Mesendoderm (in vitro differentiated cells): Measurements from ENCODE around the gene TIMP3.

ENCODE experiments used
- DNase-seq: peaks from one replicate; pipeline ENCODE4 v3.0.0; 2013
- H2AK5ac ChIP-seq: 2 replicates; pipeline ENCODE4 v1.6.1; 2013; ENCODE audit warnings: low read length, inconsistent platforms
- H2BK120ac ChIP-seq: 2 replicates; pipeline ENCODE4 v1.6.1; 2013; ENCODE audit warnings: low read depth, mild to moderate bottlenecking, low read length, moderate library complexity, mixed read lengths
- H2BK15ac ChIP-seq: replicated peaks from 2 replicates; pipeline ENCODE4 v1.6.1; 2013; ENCODE audit warnings: low read depth, mild to moderate bottlenecking, moderate library complexity
- H2BK5ac ChIP-seq: 2 replicates; pipeline ENCODE4 v1.6.1; 2013; ENCODE audit warnings: low read length, inconsistent platforms
- H3K18ac ChIP-seq: 2 replicates; pipeline ENCODE4 v1.6.1; 2013; ENCODE audit warnings: mild to moderate bottlenecking, low read length, mixed read lengths
- H3K23ac ChIP-seq: one replicate; pipeline ENCODE4 v1.6.1; 2013; ENCODE audit warnings: low read length
- H3K27ac ChIP-seq: 2 replicates; pipeline ENCODE4 v1.5.1; 2013; ENCODE audit warnings: low read depth, mild to moderate bottlenecking, inconsistent platforms, low read length, moderate library complexity
- H3K27me3 ChIP-seq: 2 replicates; pipeline ENCODE4 v1.6.1; 2013; ENCODE audit warnings: low read length, control low read depth, mild to moderate bottlenecking, inconsistent platforms; ENCODE audit not compliant: insufficient read depth, poor library complexity
- H3K36me3 ChIP-seq: 2 replicates; pipeline ENCODE4 v1.6.1; 2013; ENCODE audit warnings: low read length, inconsistent platforms; ENCODE audit not compliant: control insufficient read depth, insufficient read depth
- H3K4ac ChIP-seq: one replicate; pipeline ENCODE4 v1.6.1; 2013; ENCODE audit warnings: low read depth, mild to moderate bottlenecking, low read length, moderate library complexity
- H3K4me1 ChIP-seq: 2 replicates; pipeline ENCODE4 v1.6.1; 2013; ENCODE audit warnings: low read depth, low read length, inconsistent platforms; ENCODE audit not compliant: control insufficient read depth
- H3K4me2 ChIP-seq: 2 replicates; pipeline ENCODE4 v1.6.1; 2013; ENCODE audit warnings: low read length
- H3K4me3 ChIP-seq: 2 replicates; pipeline ENCODE4 v1.5.1; 2013; ENCODE audit warnings: mild to moderate bottlenecking, low read length
- H3K56ac ChIP-seq: one replicate; pipeline ENCODE4 v1.6.1; 2013; ENCODE audit warnings: low read length
- H3K79me1 ChIP-seq: 2 replicates; pipeline ENCODE4 v1.6.1; 2013; ENCODE audit warnings: low read length, inconsistent platforms
- H3K79me2 ChIP-seq: 2 replicates; pipeline ENCODE4 v1.6.1; 2013; ENCODE audit warnings: mild to moderate bottlenecking, low read length; ENCODE audit not compliant: control insufficient read depth, insufficient read depth
- H3K9ac ChIP-seq: 2 replicates; pipeline ENCODE4 v1.6.1; 2013; ENCODE audit warnings: low read length, inconsistent platforms
- H4K5ac ChIP-seq: one replicate; pipeline ENCODE4 v1.6.1; 2013; ENCODE audit warnings: low read length
- H4K8ac ChIP-seq: one replicate; pipeline ENCODE4 v1.6.1; 2013; ENCODE audit warnings: low read depth, mild to moderate bottlenecking, control low read depth, low read length, moderate library complexity
- WGBS: extraction: QIAGEN DNeasy Blood & Tissue Kit; methylation state at CpG from one replicate; pipeline ENCODE4 v1.1.7; 2013; ENCODE audit warnings: low lambda C conversion rate, missing lambda C conversion rate; ENCODE audit not compliant: insufficient coverage; ENCODE audit errors: extremely low coverage; 5-methylcytosine and 5-hydroxymethylcytosine counted together

The TIMP3 gene

DNA sequence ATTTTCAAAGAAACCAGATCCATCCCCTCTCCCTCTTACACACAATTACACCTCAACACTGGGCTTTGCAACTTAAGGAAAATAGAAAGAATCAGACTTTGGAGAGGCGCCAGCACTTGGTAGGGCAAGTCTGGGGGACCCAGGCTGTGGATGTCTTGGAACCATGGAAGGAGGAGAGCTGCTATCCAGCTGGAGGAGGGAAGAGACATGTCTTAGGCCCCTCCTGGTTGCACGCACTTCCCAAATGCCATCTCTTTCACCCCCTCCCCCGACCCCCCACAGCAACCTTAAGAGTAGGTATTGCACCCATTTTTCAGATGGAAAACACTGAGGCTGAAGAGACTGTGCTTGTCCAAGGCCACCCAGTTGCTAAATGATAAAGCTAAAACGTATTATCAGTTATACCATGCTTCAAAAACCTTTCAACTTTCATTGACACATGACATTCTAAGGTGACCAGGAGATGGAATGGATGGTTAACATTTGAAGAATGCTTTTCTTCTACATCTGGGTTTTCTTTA, 3.9 kb downstream of the TIMP3 start:
- Histone ChIP-seq H3K9ac (no peak overlapping the region), H3K4me1 (peaks cover 20% of the 10 kb centered on the region), H3K23ac (no peak overlapping the region), H3K4me2 (no peak overlapping the region), H3K4me3 (no peak overlapping the region), H3K18ac (no peak overlapping the region), H4K5ac (no peak overlapping the region), H2BK15ac (no peak overlapping the region), H2BK120ac (no peak overlapping the region), H4K8ac (no peak overlapping the region), H3K36me3 (no peaks in the 10 kb centered on the region), H2AK5ac (no peak overlapping the region), H3K27me3 (no peaks in the 10 kb centered on the region), H3K56ac (no peak overlapping the region), H3K79me1 (no peaks in the 10 kb centered on the region), H2BK5ac (no peak overlapping the region), H3K27ac (no peak overlapping the region), H3K4ac (no peak overlapping the region), H3K79me2 (no peaks in the 10 kb centered on the region)
- no CpG with 5 or more reads among the region's 4 CpGs for WGBS
- DNase-seq: no peak

DNA sequence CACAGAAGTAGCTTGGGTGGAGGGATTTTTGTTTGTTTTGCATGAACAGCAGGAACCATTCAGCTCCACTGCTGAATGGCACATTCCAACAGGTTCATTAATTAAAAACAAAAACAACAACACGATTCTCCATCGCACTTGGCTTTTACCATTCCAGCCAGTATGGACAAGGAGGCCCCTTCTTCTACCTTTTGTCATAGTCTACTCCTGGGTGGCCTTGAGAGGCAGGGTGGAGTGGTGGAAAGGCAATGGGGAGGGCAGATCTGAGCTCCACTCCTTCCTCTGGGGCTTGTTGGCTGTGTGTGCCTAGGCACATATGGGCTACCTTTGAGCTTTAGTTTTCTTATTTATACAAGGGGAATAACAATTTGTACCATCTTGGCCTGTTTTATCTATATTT, 4.8 kb downstream of the TIMP3 start:
- WGBS: no CpG with 5 or more reads among the region's 2 CpGs
- no peak for DNase-seq
- H4K8ac ChIP-seq: no peak overlapping the region
- no peak overlapping the region for H3K9ac ChIP-seq
- peaks cover 23% of the 10 kb centered on the region for H3K4me1 ChIP-seq
- no peak overlapping the region for H3K56ac ChIP-seq
- H4K5ac ChIP-seq: no peak overlapping the region
- H3K4ac ChIP-seq: no peak overlapping the region
- no peaks in the 10 kb centered on the region for H3K79me2 ChIP-seq
- no peak overlapping the region for H2BK5ac ChIP-seq
- H3K79me1 ChIP-seq: no peaks in the 10 kb centered on the region
- H3K23ac ChIP-seq: no peak overlapping the region
- H3K4me2 ChIP-seq: no peak overlapping the region
- no peak overlapping the region for H2AK5ac ChIP-seq
- no peak overlapping the region for H3K4me3 ChIP-seq
- H2BK15ac ChIP-seq: no peak overlapping the region
- no peak overlapping the region for H3K27ac ChIP-seq
- no peaks in the 10 kb centered on the region for H3K27me3 ChIP-seq
- H3K36me3 ChIP-seq: no peaks in the 10 kb centered on the region
- H2BK120ac ChIP-seq: no peak overlapping the region
- H3K18ac ChIP-seq: no peak overlapping the region

DNA sequence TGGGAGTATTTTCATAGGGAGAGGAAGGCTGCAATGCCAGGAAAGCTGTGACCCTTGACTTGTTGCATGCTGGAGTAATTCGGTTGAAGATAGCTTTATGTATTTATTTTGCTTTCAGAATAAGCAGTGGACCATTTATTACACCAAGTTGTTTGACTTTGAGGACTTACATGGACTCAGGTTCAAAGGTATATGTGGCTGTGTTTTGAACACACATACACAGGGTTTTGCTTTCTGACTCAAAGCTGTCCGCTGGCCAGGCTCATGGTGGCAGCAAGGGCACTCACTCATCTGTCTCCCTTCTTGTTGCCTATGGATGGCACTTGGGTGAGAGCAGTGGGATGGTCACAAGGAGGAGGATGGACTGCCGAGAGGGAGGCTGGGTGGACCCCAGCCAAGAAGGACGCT, 6.5 kb downstream of the TIMP3 start:
- no peak overlapping the region for H3K18ac ChIP-seq
- no peaks in the 10 kb centered on the region for H3K36me3 ChIP-seq
- no peak overlapping the region for H3K4me3 ChIP-seq
- peaks cover 26% of the 10 kb centered on the region for H3K4me1 ChIP-seq
- no peak overlapping the region for H3K27ac ChIP-seq
- no peak overlapping the region for H2BK5ac ChIP-seq
- no peak overlapping the region for H2BK120ac ChIP-seq
- no peak overlapping the region for H3K9ac ChIP-seq
- no peak overlapping the region for H3K23ac ChIP-seq
- WGBS: no CpG with 5 or more reads among the region's 4 CpGs
- H2BK15ac ChIP-seq: no peak overlapping the region
- no peak overlapping the region for H3K56ac ChIP-seq
- H3K4me2 ChIP-seq: no peak overlapping the region
- no peak overlapping the region for H4K8ac ChIP-seq
- no peak for DNase-seq
- H3K79me1 ChIP-seq: no peaks in the 10 kb centered on the region
- no peak overlapping the region for H2AK5ac ChIP-seq
- no peak overlapping the region for H3K4ac ChIP-seq
- no peak overlapping the region for H4K5ac ChIP-seq
- H3K27me3 ChIP-seq: no peaks in the 10 kb centered on the region
- no peaks in the 10 kb centered on the region for H3K79me2 ChIP-seq

- H3K79me2 ChIP-seq: no peaks in the 10 kb centered on the region
- H3K9ac ChIP-seq: no peak overlapping the region
- H3K4me3 ChIP-seq: no peak overlapping the region
- H2BK5ac ChIP-seq: no peak overlapping the region
- no peaks in the 10 kb centered on the region for H3K79me1 ChIP-seq
- WGBS: no CpG with 5 or more reads among the region's 6 CpGs
- no peaks in the 10 kb centered on the region for H3K36me3 ChIP-seq
- peak overlapping the region; percentile 25 for H3K56ac ChIP-seq
- no peak overlapping the region for H4K8ac ChIP-seq
- no peak overlapping the region for H3K27ac ChIP-seq
- no peak overlapping the region for H3K4me2 ChIP-seq
- H3K4ac ChIP-seq: no peak overlapping the region
- no peak overlapping the region for H3K18ac ChIP-seq
- H3K4me1 ChIP-seq: peaks cover 19% of the 10 kb centered on the region
- H2AK5ac ChIP-seq: peak overlapping the region; percentile 37
- H2BK120ac ChIP-seq: no peak overlapping the region
- no peaks in the 10 kb centered on the region for H3K27me3 ChIP-seq
- no peak overlapping the region for H4K5ac ChIP-seq
- H2BK15ac ChIP-seq: no peak overlapping the region
- no peak for DNase-seq
- no peak overlapping the region for H3K23ac ChIP-seq
Observed at GRCh38 chr22:32809786-32810554, 8.5 kb downstream of the TIMP3 start.

DNA sequence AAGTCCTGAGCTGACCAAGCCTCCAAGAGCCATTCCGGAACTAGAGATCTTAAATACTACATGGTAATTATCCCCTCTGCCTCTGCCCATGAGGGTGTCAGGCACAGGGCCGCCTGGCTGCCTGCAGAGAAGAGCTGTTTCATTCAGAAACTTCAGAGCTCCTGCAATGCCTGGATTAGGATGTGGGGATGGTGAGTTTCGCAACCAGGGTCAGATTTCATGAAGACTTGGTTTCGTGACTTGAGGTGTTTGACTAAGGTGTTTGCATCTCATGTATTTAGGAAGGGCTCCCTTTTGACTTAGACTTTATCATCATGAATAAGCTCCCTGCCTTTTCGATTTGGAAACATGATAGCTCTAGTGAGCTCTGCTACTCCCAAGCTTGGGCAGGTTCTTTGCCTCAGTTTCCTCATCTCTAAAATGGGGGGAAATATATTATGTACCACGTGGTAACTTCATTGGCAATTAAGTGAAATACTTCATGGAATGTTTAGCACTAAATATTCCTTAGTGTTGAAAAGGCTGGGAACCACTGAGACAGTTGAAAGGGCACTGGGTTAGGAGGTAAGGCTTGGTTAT, 9.1 kb downstream of the TIMP3 start:
- Histone ChIP-seq H3K79me1 (no peaks in the 10 kb centered on the region), H3K4me1 (peaks cover 19% of the 10 kb centered on the region), H3K4ac (no peak overlapping the region), H2BK15ac (peak overlapping the region; percentile 39), H3K27ac (no peak overlapping the region), H3K27me3 (no peaks in the 10 kb centered on the region), H3K9ac (no peak overlapping the region), H3K23ac (no peak overlapping the region), H3K79me2 (no peaks in the 10 kb centered on the region), H2BK120ac (no peak overlapping the region), H2AK5ac (no peak overlapping the region), H4K5ac (no peak overlapping the region), H3K4me3 (no peak overlapping the region), H3K36me3 (no peaks in the 10 kb centered on the region), H3K56ac (peak overlapping the region; percentile 25), H3K4me2 (no peak overlapping the region), H3K18ac (peak overlapping the region; percentile 32), H4K8ac (no peak overlapping the region), H2BK5ac (no peak overlapping the region)
- no CpG with 5 or more reads among the region's 6 CpGs for WGBS
- DNase-seq: peak; percentile 86
